Loucy (cell line): ENCODE data around the gene CPA1.

Experiments used
- H2AFZ ChIP-seq: fragments of 200-600 bp; sonication (generic); 2 replicates; pipeline ENCODE4 v1.6.0; 2016; ENCODE audit warnings: antibody characterized with exemption, mild to moderate bottlenecking, low read length, moderate library complexity
- H3F3A ChIP-seq: fragments of 200-600 bp; 2 replicates; pipeline ENCODE4 v1.6.0; 2016; ENCODE audit warnings: antibody characterized with exemption, low read depth, mild to moderate bottlenecking
- H3K27me3 ChIP-seq: fragments of 200-600 bp; sonication (generic); 2 replicates; pipeline ENCODE4 v1.6.1; 2014; ENCODE audit warnings: low read length, mild to moderate bottlenecking; ENCODE audit not compliant: insufficient read depth, poor library complexity, severe bottlenecking
- H3K36me3 ChIP-seq: fragments of 200-600 bp; sonication (generic); 2 replicates; pipeline ENCODE4 v1.6.1; 2016; ENCODE audit warnings: low read length; ENCODE audit not compliant: insufficient read depth
- H3K4me1 ChIP-seq: fragments of 200-600 bp; sonication (generic); 2 replicates; pipeline ENCODE4 v1.5.1; 2014; ENCODE audit warnings: low read length, mild to moderate bottlenecking; ENCODE audit not compliant: insufficient read depth, poor library complexity, severe bottlenecking
- H3K4me2 ChIP-seq: fragments of 200-600 bp; sonication (generic); 2 replicates; pipeline ENCODE4 v1.6.0; 2014; ENCODE audit warnings: antibody characterized with exemption, low read length, low read depth, mild to moderate bottlenecking; ENCODE audit not compliant: poor library complexity, severe bottlenecking
- H3K4me3 ChIP-seq: fragments of 200-600 bp; sonication (generic); 2 replicates; pipeline ENCODE4 v1.5.1; 2014; ENCODE audit warnings: low read length, mild to moderate bottlenecking, mixed read lengths; ENCODE audit not compliant: poor library complexity, severe bottlenecking
- H3K79me2 ChIP-seq: fragments of 200-600 bp; sonication (generic); 2 replicates; pipeline ENCODE4 v1.6.1; 2014; ENCODE audit warnings: low read length; ENCODE audit not compliant: insufficient read depth
- H3K9ac ChIP-seq: fragments of 200-600 bp; sonication (generic); 2 replicates; pipeline ENCODE4 v1.6.0; 2014; ENCODE audit warnings: mild to moderate bottlenecking, low read depth, low read length, moderate library complexity; ENCODE audit not compliant: poor library complexity, severe bottlenecking
- H3K9me2 ChIP-seq: fragments of 200-600 bp; sonication (generic); replicated peaks from 2 replicates; pipeline ENCODE4 v1.6.1; 2016; ENCODE audit warnings: low read depth, low read length, mixed read lengths
- H3K9me3 ChIP-seq: fragments of 200-600 bp; sonication (generic); 2 replicates; pipeline ENCODE4 v1.6.1; 2014; ENCODE audit warnings: mild to moderate bottlenecking, antibody characterized with exemption, low read length, low read depth; ENCODE audit not compliant: insufficient read depth
- H4K20me1 ChIP-seq: fragments of 200-600 bp; sonication (generic); 2 replicates; pipeline ENCODE4 v1.6.0; 2014; ENCODE audit warnings: antibody characterized with exemption, low read length, mild to moderate bottlenecking; ENCODE audit not compliant: insufficient read depth, poor library complexity, severe bottlenecking
- EZH2phosphoT487 ChIP-seq: fragments of 200-600 bp; IDR thresholded peaks from 2 replicates; pipeline ENCODE4 v1.6.1; 2018; ENCODE audit warnings: antibody characterized with exemption, mild to moderate bottlenecking, moderate library complexity, borderline replicate concordance
- TF ChIP-seq, protein P1 (sequence below): fragments of 200-600 bp; sonication (generic); conservative IDR thresholded peaks from 2 replicates; pipeline ENCODE4 v1.5.1; 2014; ENCODE audit warnings: mild to moderate bottlenecking, antibody characterized with exemption, low read length

Gene CPA1

DNA sequence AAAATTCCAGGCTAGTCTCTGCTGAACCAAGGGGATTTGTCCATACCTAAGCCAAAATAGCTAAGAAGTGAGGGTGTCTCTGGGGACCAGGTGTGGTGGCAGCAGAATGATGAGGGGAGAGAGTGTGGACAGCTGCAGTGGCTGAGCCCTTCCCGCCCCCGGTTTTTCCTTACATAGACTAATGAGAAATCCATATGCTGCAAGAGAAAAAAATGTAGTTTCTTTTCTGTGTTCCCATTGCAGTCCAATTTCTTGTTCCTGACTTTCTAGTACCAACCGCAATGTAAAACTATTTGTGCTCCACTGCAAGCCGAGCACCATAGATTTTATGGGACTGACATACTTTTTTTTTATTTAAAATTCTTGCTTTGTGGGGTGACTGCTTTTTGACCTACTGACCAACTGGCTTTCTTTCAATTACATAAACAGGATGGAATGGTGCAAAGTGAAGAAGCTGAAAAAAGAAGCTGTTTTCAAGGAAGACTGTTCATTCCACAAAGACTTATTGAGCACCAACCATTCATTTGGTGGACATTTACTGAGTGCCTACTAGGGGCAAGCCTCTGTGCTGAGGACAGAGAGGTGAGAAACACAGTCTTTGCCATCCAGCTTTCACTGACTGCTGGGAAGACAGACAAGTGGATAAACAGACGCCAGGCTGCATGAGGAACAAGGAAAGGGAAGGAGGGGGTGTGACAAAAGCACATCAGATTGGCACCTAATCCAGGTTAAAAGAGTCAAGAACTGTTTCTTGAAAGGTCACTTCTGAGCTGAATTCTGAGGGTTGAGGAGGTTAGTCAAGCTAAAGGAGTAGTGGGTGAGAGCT lies 50.8 kb downstream of the CPA1 start:
- H3K9me2 ChIP-seq = no peaks in the 10 kb centered on the region
- TF ChIP-seq, protein P1, sequence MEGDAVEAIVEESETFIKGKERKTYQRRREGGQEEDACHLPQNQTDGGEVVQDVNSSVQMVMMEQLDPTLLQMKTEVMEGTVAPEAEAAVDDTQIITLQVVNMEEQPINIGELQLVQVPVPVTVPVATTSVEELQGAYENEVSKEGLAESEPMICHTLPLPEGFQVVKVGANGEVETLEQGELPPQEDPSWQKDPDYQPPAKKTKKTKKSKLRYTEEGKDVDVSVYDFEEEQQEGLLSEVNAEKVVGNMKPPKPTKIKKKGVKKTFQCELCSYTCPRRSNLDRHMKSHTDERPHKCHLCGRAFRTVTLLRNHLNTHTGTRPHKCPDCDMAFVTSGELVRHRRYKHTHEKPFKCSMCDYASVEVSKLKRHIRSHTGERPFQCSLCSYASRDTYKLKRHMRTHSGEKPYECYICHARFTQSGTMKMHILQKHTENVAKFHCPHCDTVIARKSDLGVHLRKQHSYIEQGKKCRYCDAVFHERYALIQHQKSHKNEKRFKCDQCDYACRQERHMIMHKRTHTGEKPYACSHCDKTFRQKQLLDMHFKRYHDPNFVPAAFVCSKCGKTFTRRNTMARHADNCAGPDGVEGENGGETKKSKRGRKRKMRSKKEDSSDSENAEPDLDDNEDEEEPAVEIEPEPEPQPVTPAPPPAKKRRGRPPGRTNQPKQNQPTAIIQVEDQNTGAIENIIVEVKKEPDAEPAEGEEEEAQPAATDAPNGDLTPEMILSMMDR = no peak
- TF ChIP-seq EZH2phosphoT487 = no peak
- H3K79me2 ChIP-seq = no peaks in the 10 kb centered on the region
- no peak overlapping the region for H3K4me2 ChIP-seq
- no peak overlapping the region for H3K9ac ChIP-seq
- no peaks in the 10 kb centered on the region for H3K9me3 ChIP-seq
- no peaks in the 10 kb centered on the region for H3K27me3 ChIP-seq
- H3K4me1 ChIP-seq = peaks cover 43% of the 10 kb centered on the region
- H3K36me3 ChIP-seq = no peaks in the 10 kb centered on the region
- H2AFZ ChIP-seq = no peak overlapping the region
- H3F3A ChIP-seq = no peaks in the 10 kb centered on the region
- no peaks in the 10 kb centered on the region for H4K20me1 ChIP-seq
- H3K4me3 ChIP-seq = no peak overlapping the region

DNA sequence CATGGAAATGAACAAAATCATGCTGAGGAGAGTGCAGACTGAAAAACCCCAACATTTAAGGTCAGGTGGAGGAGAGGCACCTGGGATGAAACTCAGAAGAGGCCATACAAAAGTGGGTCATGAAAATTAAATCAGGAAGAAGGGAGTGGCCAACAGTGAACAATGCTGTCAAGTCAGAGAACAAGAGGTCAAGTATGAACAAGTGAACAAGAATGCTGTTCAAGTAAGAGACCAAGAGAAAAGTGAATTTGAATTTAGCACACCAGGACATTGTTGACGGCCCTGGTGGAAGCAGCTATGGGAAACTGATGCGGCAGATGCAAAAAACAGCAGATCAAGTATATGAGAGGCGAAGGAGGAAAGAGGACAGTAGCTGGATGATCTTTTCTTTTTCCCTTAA lies 52.6 kb downstream of the CPA1 start:
- TF ChIP-seq EZH2phosphoT487 = no peak
- Histone ChIP-seq H2AFZ (0 out of 2 replicates have a peak overlapping the region, but pooled peaks have one; percentile 33), H3K27me3 (no peaks in the 10 kb centered on the region), H3K36me3 (no peaks in the 10 kb centered on the region), H3K9ac (no peak overlapping the region), H3K79me2 (no peaks in the 10 kb centered on the region), H3K4me2 (peak overlapping the region; percentile 64), H3K4me3 (peak overlapping the region; percentile 38), H3K4me1 (peaks cover 45% of the 10 kb centered on the region), H3K9me2 (no peaks in the 10 kb centered on the region), H3K9me3 (no peaks in the 10 kb centered on the region), H3F3A (no peaks in the 10 kb centered on the region), H4K20me1 (no peaks in the 10 kb centered on the region)

DNA sequence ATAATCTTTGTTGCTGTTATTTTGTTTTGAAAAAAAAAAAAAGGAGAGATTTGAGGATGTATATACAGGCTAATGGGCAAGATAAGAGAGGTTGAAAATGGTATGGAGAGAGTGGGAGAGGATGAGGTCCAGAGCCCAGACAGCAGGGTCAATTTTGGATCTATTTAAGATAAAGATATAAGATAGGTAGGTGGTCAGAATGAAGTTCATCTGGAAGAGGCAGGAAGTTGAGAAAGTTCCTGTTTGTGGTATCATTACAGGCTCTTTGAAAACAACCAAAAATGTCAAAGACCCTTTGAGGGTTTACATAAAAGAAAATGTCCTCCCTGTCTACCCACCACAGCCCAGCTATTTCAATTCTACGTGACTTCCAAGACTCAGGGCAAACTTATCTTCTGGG lies 53.0 kb downstream of the CPA1 start:
- Histone ChIP-seq H3K9me2 (no peaks in the 10 kb centered on the region), H3K4me3 (peak overlapping the region; percentile 38), H4K20me1 (no peaks in the 10 kb centered on the region), H3F3A (no peaks in the 10 kb centered on the region), H3K4me1 (peaks cover 45% of the 10 kb centered on the region), H3K79me2 (no peaks in the 10 kb centered on the region), H3K9me3 (no peaks in the 10 kb centered on the region), H3K4me2 (peak overlapping the region; percentile 64), H3K36me3 (no peaks in the 10 kb centered on the region), H2AFZ (peak overlapping the region; percentile 39; the same call in 1 of the 2 replicates), H3K9ac (no peak overlapping the region), H3K27me3 (no peaks in the 10 kb centered on the region)
- TF ChIP-seq, protein P1 = no peak
- TF ChIP-seq EZH2phosphoT487 = no peak
